SJSA1 (cell line): ENCODE measurements around the gene FTO. TPM values are rescaled to one million over a fixed set of nuclear protein-coding genes. Genes with fewer than 3 reads are reported as not detected.

Experiments
- DNase-seq, 2 experiments: peaks; one replicate each; pipeline ENCODE4 v3.0.0-alpha.2; 2015 to 2020; ENCODE audit warnings: low spot score in 2 of 2, low read depth in 1 of 2
- H3K27ac ChIP-seq: fragments of 250-450 bp; sonication (Bioruptor Pico); 2 replicates; pipeline ENCODE4 v1.5.1; 2020; ENCODE audit warnings: mild to moderate bottlenecking, moderate library complexity
- H3K27me3 ChIP-seq: fragments of 250-450 bp; sonication (Bioruptor Pico); replicated peaks from 2 replicates; pipeline ENCODE4 v1.5.1; 2020; ENCODE audit warnings: mild to moderate bottlenecking, moderate library complexity
- H3K36me3 ChIP-seq: fragments of 250-450 bp; sonication (Bioruptor Pico); 2 replicates; pipeline ENCODE4 v1.5.1; 2020; ENCODE audit warnings: mild to moderate bottlenecking
- H3K4me1 ChIP-seq: fragments of 250-450 bp; sonication (Bioruptor Pico); replicated peaks from 2 replicates; pipeline ENCODE4 v1.6.1; 2021; ENCODE audit warnings: mild to moderate bottlenecking
- H3K4me3 ChIP-seq: fragments of 250-450 bp; sonication (Bioruptor Pico); 2 replicates; pipeline ENCODE4 v1.5.1; 2020; ENCODE audit warnings: mild to moderate bottlenecking
- H3K9me3 ChIP-seq: fragments of 250-450 bp; sonication (Bioruptor Pico); replicated peaks from 2 replicates; pipeline ENCODE4 v1.5.1; 2020; ENCODE audit warnings: mild to moderate bottlenecking
- total RNA-seq: library from RNA; depleted of rRNA; stranded (reverse); fragments of >200 nt; shearing (Covaris generic); gene quantifications from 2 replicates; pipeline ENCODE4 v1.2.3, GENCODE V29; 2014

FTO gene
- total RNA-seq, 1 experiment from 2014 or later: 106 TPM

GRCh38 chr16:54099627-54100026 lies 395.7 kb downstream of the FTO start:
- Histone ChIP-seq H3K27me3 (no peaks in the 10 kb centered on the region), H3K4me3 (no peak overlapping the region), H3K4me1 (no peaks in the 10 kb centered on the region), H3K36me3 (peaks cover 3% of the 10 kb centered on the region; the same call in 1 of the 2 replicates), H3K27ac (no peak overlapping the region), H3K9me3 (0 out of 2 replicates have a peak, but pooled peaks cover 4% of the 10 kb centered on the region)
- no peak for DNase-seq

DNA sequence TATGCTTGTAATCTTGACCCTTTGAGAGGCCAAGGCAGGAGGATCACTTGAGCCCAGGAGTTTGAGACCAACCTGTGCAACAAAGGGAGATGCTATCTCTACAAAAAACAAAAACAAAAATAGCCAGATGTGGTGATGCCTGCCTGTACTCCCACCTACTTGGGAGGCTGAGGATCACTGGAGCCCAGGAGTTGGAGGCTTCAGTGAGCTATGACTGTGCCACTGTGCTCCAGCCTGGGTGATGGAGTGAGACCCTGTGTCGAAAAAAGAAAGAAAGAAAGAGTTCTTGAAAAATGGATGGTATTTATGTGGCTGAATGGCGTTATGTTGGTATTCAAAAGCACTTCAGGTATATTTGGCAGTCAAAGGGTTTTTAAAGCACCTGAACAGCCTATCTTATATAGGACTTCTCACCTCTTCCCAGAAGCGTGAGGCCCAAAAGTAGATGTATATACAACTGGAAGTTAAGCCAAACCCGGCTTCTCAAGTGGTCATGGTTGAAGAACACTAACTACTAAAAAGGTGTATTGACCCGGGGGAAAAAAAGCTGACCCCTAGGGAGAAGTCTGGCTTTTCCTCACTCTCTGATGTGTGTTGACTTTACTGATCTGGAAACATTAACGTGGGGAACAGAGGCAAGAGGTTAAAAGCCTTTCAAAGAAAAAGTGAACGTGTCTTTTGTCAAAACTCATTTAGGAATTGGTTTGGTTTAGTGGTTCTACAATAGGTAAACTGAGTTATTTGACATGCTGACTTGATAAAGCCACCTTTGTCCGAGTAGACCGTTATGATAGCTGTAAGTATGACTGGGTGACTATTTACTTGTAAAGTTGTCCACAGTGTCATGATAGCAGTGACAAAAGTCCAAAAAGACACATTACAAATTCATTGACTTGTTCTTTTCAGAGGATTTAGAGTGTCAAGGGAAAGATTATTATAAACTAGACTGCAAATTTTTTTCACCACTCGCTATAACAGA lies 399.2 kb downstream of the FTO start:
- Histone ChIP-seq H3K27me3 (no peaks in the 10 kb centered on the region), H3K9me3 (no peaks in the 10 kb centered on the region), H3K4me1 (no peaks in the 10 kb centered on the region), H3K4me3 (no peak overlapping the region), H3K36me3 (no peaks in the 10 kb centered on the region), H3K27ac (no peak overlapping the region)
- no peak for DNase-seq

GRCh38 chr16:54106057-54106456 lies 402.1 kb downstream of the FTO start:
- H3K4me3 ChIP-seq: no peak overlapping the region
- no peak for DNase-seq
- H3K36me3 ChIP-seq: no peaks in the 10 kb centered on the region
- H3K4me1 ChIP-seq: no peaks in the 10 kb centered on the region
- H3K27me3 ChIP-seq: no peaks in the 10 kb centered on the region
- H3K9me3 ChIP-seq: no peaks in the 10 kb centered on the region
- no peak overlapping the region for H3K27ac ChIP-seq

DNA sequence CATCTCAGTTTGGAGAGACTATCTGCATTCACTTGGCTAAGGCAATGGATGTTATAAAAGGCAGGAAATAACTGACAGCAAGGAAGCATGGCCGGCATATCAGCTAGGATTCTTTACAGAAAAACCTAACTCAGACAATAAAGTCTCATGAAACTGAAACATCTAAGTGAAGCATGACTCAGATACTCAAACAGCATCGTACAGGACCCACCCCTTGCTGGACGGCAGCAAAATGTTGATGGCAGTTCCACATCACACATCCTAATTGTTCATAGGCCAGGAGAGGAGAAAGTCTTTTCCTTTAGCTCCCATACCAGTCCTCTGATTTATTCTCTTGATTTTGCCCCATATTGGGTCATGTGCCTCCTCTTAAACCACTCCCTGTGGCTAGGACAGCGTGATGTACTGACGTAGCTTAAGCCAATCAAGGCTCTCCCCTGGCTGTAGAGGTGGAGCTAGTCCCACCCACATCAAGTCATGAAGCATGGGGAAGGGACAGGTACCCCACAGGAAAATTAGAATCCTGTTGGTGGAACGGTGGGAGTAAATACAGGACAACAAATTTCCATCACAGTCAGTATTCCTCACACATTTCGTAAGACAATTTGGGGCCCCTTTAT lies 403.7 kb downstream of the FTO start:
- no peak overlapping the region for H3K27ac ChIP-seq
- H3K4me1 ChIP-seq: no peaks in the 10 kb centered on the region
- no peak for DNase-seq

GRCh38 chr16:54110016-54110981 lies 406.3 kb downstream of the FTO start:
- Histone ChIP-seq H3K4me3 (no peak overlapping the region), H3K9me3 (no peaks in the 10 kb centered on the region), H3K27me3 (no peaks in the 10 kb centered on the region), H3K27ac (no peak overlapping the region), H3K4me1 (no peaks in the 10 kb centered on the region), H3K36me3 (peaks cover 8% of the 10 kb centered on the region; the same call in 1 of the 2 replicates)
- DNase-seq: no peak

More for the DNA sequence above, 403.7 kb downstream of the FTO start:
- H3K9me3 ChIP-seq: no peaks in the 10 kb centered on the region
- H3K36me3 ChIP-seq: peaks cover 2% of the 10 kb centered on the region; the same call in 1 of the 2 replicates
- H3K27me3 ChIP-seq: no peaks in the 10 kb centered on the region
- no peak overlapping the region for H3K4me3 ChIP-seq

GRCh38 chr16:54112451-54113206 lies 408.7 kb downstream of the FTO start:
- no peak for DNase-seq
- peaks cover 8% of the 10 kb centered on the region; the same call in 1 of the 2 replicates for H3K36me3 ChIP-seq
- no peak overlapping the region for H3K4me3 ChIP-seq
- H3K9me3 ChIP-seq: no peaks in the 10 kb centered on the region
- no peak overlapping the region for H3K27ac ChIP-seq
- no peaks in the 10 kb centered on the region for H3K27me3 ChIP-seq
- no peaks in the 10 kb centered on the region for H3K4me1 ChIP-seq

- no peak overlapping the region for H3K4me3 ChIP-seq
- H3K4me1 ChIP-seq: no peaks in the 10 kb centered on the region
- DNase-seq: no peak
- H3K9me3 ChIP-seq: no peaks in the 10 kb centered on the region
- H3K36me3 ChIP-seq: peaks cover 8% of the 10 kb centered on the region; the same call in 1 of the 2 replicates
- no peak overlapping the region for H3K27ac ChIP-seq
- no peaks in the 10 kb centered on the region for H3K27me3 ChIP-seq
These were observed 411.6 kb downstream of the FTO start for GRCh38 chr16:54115558-54115957.

- no peaks in the 10 kb centered on the region for H3K4me1 ChIP-seq
- DNase-seq: no peak
- no peak overlapping the region for H3K27ac ChIP-seq
- H3K36me3 ChIP-seq: peaks cover 8% of the 10 kb centered on the region; the same call in 1 of the 2 replicates
- H3K9me3 ChIP-seq: no peaks in the 10 kb centered on the region
- no peak overlapping the region for H3K4me3 ChIP-seq
- H3K27me3 ChIP-seq: no peaks in the 10 kb centered on the region
These were observed 412.2 kb downstream of the FTO start for GRCh38 chr16:54116124-54116655.

- Histone ChIP-seq H3K36me3 (no peaks in the 10 kb centered on the region), H3K9me3 (no peaks in the 10 kb centered on the region), H3K4me3 (no peak overlapping the region), H3K4me1 (no peaks in the 10 kb centered on the region), H3K27ac (no peak overlapping the region), H3K27me3 (no peaks in the 10 kb centered on the region)
- DNase-seq: no peak
These were observed 414.9 kb downstream of the FTO start for GRCh38 chr16:54118846-54119245.

GRCh38 chr16:54120846-54121480 lies 417.0 kb downstream of the FTO start:
- no peak overlapping the region for H3K27ac ChIP-seq
- no peak overlapping the region for H3K4me3 ChIP-seq
- H3K27me3 ChIP-seq: no peaks in the 10 kb centered on the region
- DNase-seq: no peak
- no peaks in the 10 kb centered on the region for H3K36me3 ChIP-seq
- H3K4me1 ChIP-seq: no peaks in the 10 kb centered on the region
- H3K9me3 ChIP-seq: no peaks in the 10 kb centered on the region

DNA sequence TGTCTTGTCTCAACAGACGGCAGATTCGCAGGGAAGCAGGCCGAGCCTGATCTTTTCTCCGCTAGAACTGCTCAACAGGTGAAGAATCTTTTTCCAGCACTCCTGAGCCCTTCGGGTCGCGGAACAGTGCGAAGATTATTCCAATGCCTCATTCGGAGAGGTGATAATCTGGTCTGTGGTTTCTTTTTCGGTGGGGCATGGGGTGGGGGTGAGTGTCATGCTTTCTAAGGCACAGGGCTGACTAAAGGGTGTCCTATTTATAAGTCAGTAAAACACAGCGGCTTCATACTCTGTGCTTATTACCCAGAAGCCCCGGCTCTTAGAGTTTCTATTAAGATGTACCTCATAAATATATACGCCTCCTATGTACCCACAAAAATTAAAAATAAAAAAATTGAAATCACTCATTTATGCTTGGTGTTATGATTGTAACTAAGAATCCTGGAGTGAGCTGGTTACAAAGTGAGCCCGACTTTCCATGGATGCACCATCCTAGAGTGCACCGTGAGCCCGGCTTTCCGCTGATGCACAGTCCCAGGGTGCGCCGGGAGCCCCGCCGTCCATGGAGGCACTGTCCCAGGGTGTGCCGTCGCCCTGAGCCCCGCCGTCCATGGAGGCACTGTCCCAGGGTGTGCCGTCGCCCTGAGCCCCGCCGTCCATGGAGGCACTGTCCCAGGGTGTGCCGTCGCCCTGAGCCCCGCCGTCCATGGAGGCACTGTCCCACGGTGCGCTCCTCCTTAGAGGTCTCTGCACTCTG lies 417.8 kb downstream of the FTO start:
- H3K4me3 ChIP-seq: no peak overlapping the region
- no peaks in the 10 kb centered on the region for H3K9me3 ChIP-seq
- H3K4me1 ChIP-seq: no peaks in the 10 kb centered on the region
- no peaks in the 10 kb centered on the region for H3K27me3 ChIP-seq
- no peak for DNase-seq
- H3K36me3 ChIP-seq: no peaks in the 10 kb centered on the region
- no peak overlapping the region for H3K27ac ChIP-seq

GRCh38 chr16:54123766-54124165 lies 419.8 kb downstream of the FTO start:
- DNase-seq: no peak
- H3K27me3 ChIP-seq: no peaks in the 10 kb centered on the region
- no peaks in the 10 kb centered on the region for H3K4me1 ChIP-seq
- no peaks in the 10 kb centered on the region for H3K9me3 ChIP-seq
- H3K4me3 ChIP-seq: no peak overlapping the region
- no peak overlapping the region for H3K27ac ChIP-seq
- H3K36me3 ChIP-seq: no peaks in the 10 kb centered on the region
